Fibroblast of lung (primary cell): ENCODE results near the gene FABP2. TPM values are rescaled to one million over a fixed set of nuclear protein-coding genes. Genes with fewer than 3 reads are reported as not detected.

Experiments used
- DNase-seq, 2 donors: peaks; one replicate each; pipeline versions ENCODE4 v3.0.0 to v3.0.0-alpha.2; 2010; ENCODE audit warnings: low read depth in 2 of 2
- H2AFZ ChIP-seq: 2 replicates; pipeline ENCODE4 v1.5.1; 2012; ENCODE audit warnings: low read length, control low read depth, inconsistent platforms
- H3K27ac ChIP-seq: 2 replicates; pipeline ENCODE4 v1.5.1; 2011; ENCODE audit warnings: low read length, control low read depth; ENCODE audit not compliant: insufficient read depth
- H3K27me3 ChIP-seq: 2 replicates; pipeline ENCODE4 v1.5.1; 2011; ENCODE audit warnings: mild to moderate bottlenecking, low read length; ENCODE audit not compliant: control insufficient read depth, insufficient read depth
- H3K36me3 ChIP-seq: 2 replicates; pipeline ENCODE4 v1.5.1; 2011; ENCODE audit warnings: low read length; ENCODE audit not compliant: control insufficient read depth, insufficient read depth
- H3K4me1 ChIP-seq: 2 replicates; pipeline ENCODE4 v1.5.1; 2011; ENCODE audit warnings: low read length; ENCODE audit not compliant: control insufficient read depth, insufficient read depth; ENCODE audit errors: extremely low read depth
- H3K4me2 ChIP-seq: 2 replicates; pipeline ENCODE4 v1.5.1; 2011; ENCODE audit warnings: low read length, control low read depth; ENCODE audit not compliant: insufficient read depth; ENCODE audit errors: extremely low read depth
- H3K4me3 ChIP-seq, 4 experiments: fragments of 200-600 bp in 1 of 4; sonication (generic) in 1 of 4; replicated peaks in 1 of 4; 2 replicates each; pipeline ENCODE4 v1.5.1; 2011 to 2016; ENCODE audit warnings: low read length in 4 of 4, low read depth in 3 of 4, mild to moderate bottlenecking in 3 of 4, control low read depth in 2 of 4, inconsistent platforms in 1 of 4, mixed read lengths in 1 of 4; ENCODE audit not compliant: insufficient read depth in 1 of 4; ENCODE audit errors: control extremely low read depth in 1 of 4
- H3K79me2 ChIP-seq: 2 replicates; pipeline ENCODE4 v1.5.1; 2012; ENCODE audit warnings: mild to moderate bottlenecking, low read length, inconsistent platforms; ENCODE audit not compliant: control insufficient read depth, insufficient read depth
- H3K9ac ChIP-seq: 2 replicates; pipeline ENCODE4 v1.5.1; 2011; ENCODE audit warnings: mild to moderate bottlenecking, low read length, control low read depth; ENCODE audit not compliant: insufficient read depth
- H3K9me3 ChIP-seq: 2 replicates; pipeline ENCODE4 v1.5.1; 2012; ENCODE audit warnings: low read depth, low read length; ENCODE audit not compliant: control insufficient read depth, insufficient read depth
- H4K20me1 ChIP-seq: 2 replicates; pipeline ENCODE4 v1.5.1; 2011; ENCODE audit warnings: low read length; ENCODE audit not compliant: control insufficient read depth, insufficient read depth; ENCODE audit errors: extremely low read depth
- CTCF ChIP-seq, 2 donors: IDR thresholded peaks in 1 of 2; conservative IDR thresholded peaks in 1 of 2; 1 replicate in 1 of 2; 2 replicates in 1 of 2; pipeline ENCODE4 v1.5.1; 2011 to 2012; ENCODE audit warnings: low read length in 2 of 2, control low read depth in 1 of 2, inconsistent platforms in 1 of 2, low read depth in 1 of 2, mild to moderate bottlenecking in 1 of 2
- EZH2 ChIP-seq: IDR thresholded peaks from 2 replicates; pipeline ENCODE4 v1.5.1; 2012; ENCODE audit warnings: low read length, control low read depth, mild to moderate bottlenecking; ENCODE audit errors: missing control alignments
- polyA plus RNA-seq, 2 donors: library from polyadenylated mRNA; depleted of rRNA in 1 of 2; stranded (reverse) in 1 of 2; unstranded in 1 of 2; fragments of >200 nt; gene quantifications; 2 replicates each; pipeline ENCODE4 v1.2.1, GENCODE V29; 2011 to 2012; ENCODE audit warnings: missing spikeins in 1 of 2
- total RNA-seq: library from RNA; depleted of rRNA; stranded (reverse); fragments of >200 nt; gene quantifications from 2 replicates; pipeline ENCODE4 v1.2.1, GENCODE V29; 2014

FABP2 gene
- total and polyA plus RNA-seq, 2 donors (not counting 1 experiment from before 2014, with no cell fraction given): not detected

- Histone ChIP-seq H3K4me3 (no peak overlapping the region), H3K27ac (no peak overlapping the region), H4K20me1 (no peaks in the 10 kb centered on the region), H2AFZ (no peak overlapping the region), H3K27me3 (no peaks in the 10 kb centered on the region), H3K9me3 (no peaks in the 10 kb centered on the region), H3K79me2 (peaks cover 26% of the 10 kb centered on the region), H3K4me1 (peaks cover 3% of the 10 kb centered on the region), H3K9ac (no peak overlapping the region), H3K4me2 (no peak overlapping the region), H3K36me3 (no peaks in the 10 kb centered on the region)
- no peak for TF ChIP-seq CTCF (conservative IDR thresholded peaks at IDR 0.05 in 1 of 2, IDR thresholded peaks at IDR 0.05 in 1 of 2; ENCODE audit: low read depth in 1 of 2, low read length in 2 of 2)
- no peak for TF ChIP-seq EZH2
- DNase-seq: no peak
These were observed 19.7 kb downstream of the FABP2 start for GRCh38 chr4:119302073-119302832.

GRCh38 chr4:119300101-119300978 lies 21.6 kb downstream of the FABP2 start:
- H3K36me3 ChIP-seq: peaks cover 3% of the 10 kb centered on the region
- H3K4me3 ChIP-seq: peak overlapping the region; percentile 76 to 94 (median 88)
- H3K27ac ChIP-seq: peak overlapping the region; percentile 94
- H4K20me1 ChIP-seq: no peaks in the 10 kb centered on the region
- no peaks in the 10 kb centered on the region for H3K9me3 ChIP-seq
- H2AFZ ChIP-seq: peak overlapping the region; percentile 98
- peaks cover 3% of the 10 kb centered on the region for H3K4me1 ChIP-seq
- H3K27me3 ChIP-seq: no peaks in the 10 kb centered on the region
- peak in 1 of 2 donors; percentile 23 for TF ChIP-seq CTCF (conservative IDR thresholded peaks at IDR 0.05 in 1 of 2, IDR thresholded peaks at IDR 0.05 in 1 of 2; ENCODE audit: low read depth in 1 of 2, low read length in 2 of 2)
- TF ChIP-seq EZH2: no peak
- H3K79me2 ChIP-seq: peaks cover 35% of the 10 kb centered on the region
- H3K4me2 ChIP-seq: peak overlapping the region; percentile 96
- peak overlapping the region; percentile 86 for H3K9ac ChIP-seq
- peak; percentile 90 to 91 for DNase-seq

- Histone ChIP-seq H3K36me3 (peaks cover 3% of the 10 kb centered on the region), H3K4me1 (peaks cover 3% of the 10 kb centered on the region), H4K20me1 (no peaks in the 10 kb centered on the region), H3K9me3 (no peaks in the 10 kb centered on the region), H3K4me2 (peak overlapping the region; percentile 85), H3K27ac (peak overlapping the region; percentile 94), H3K4me3 (peak overlapping the region; percentile 76 to 94 (median 88)), H3K79me2 (peaks cover 35% of the 10 kb centered on the region), H2AFZ (no peak overlapping the region), H3K27me3 (no peaks in the 10 kb centered on the region), H3K9ac (peak overlapping the region; percentile 86)
- TF ChIP-seq CTCF (conservative IDR thresholded peaks at IDR 0.05 in 1 of 2, IDR thresholded peaks at IDR 0.05 in 1 of 2; ENCODE audit: low read depth in 1 of 2, low read length in 2 of 2) (no peak), EZH2 (no peak)
- no peak for DNase-seq
These were observed 22.2 kb downstream of the FABP2 start for GRCh38 chr4:119299741-119300100.
